Activated T-cell treated with anti-CD3 and anti-CD28 coated beads for 24 hours (primary cell): Measurements from ENCODE around the gene TIMM17B.
A peak's percentile ranks its signal among the peaks of the same experiment; 100 is the strongest.
"Not testable (repeated sequence)": the region's sequence is repeated elsewhere in the genome, so short reads cannot be mapped to it uniquely, and the experiment has no call there.

Source experiments
- DNase-seq: peaks from one replicate; pipeline ENCODE4 v3.0.0-alpha.2; 2020; ENCODE audit warnings: low read depth

Gene TIMM17B

DNA sequence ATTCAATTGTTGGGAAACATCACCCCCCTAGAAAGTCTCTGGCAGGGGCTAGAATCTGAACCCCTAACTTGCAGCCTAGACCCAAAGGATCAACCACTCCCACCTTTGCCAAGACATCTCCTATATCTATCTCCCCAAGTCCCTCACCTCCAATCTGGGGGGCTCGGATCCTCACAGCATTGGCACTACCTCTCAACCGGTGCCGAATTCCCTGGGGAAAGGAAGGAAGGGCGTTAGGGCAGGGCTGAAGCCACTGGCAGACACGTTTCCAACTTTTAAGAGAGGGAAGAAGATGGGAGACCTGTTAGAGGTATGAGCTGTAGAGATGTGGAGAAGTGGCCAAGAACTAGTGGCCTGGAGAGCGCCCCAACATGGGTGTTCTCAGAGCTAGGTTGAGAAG is 2.7 kb downstream of the TIMM17B start:
- DNase-seq = no peak

DNA sequence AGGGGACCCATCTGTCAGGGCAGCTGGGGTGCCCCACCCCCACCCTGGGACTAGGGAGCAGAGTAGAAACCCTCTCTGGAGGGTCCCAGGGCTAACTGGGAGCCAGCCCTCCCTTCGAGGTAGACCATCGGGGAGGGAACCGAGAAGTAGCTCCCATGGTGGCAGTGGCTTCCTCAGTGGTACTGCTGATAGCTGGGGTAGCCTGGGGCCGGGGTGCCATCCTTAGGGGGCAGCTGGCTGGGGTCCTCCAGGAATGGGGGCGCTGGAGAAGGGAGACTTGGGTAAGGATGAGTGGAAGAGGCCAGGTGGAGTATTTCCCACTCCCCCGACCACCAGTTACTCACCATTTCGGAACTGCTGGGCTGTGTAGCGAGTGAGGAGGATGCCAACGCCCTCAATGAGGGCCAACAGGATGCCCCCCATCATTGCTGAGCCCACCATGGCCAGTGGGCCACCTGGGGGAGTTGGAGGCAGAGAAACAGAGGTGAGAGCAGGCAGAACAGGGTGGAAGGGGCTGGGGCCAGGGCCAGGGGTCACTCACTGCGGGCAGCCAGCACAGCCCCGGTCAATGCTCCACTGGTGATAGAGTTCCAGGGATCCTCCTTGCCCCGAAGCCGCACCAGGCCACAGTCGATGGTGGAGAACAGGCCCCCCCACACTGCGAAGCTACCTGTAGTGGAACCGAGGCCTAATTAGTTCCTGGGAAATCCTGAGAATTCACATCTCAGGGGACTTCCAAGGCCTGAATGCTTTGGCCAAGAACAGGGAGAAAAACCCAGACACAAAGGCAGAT is 3.8 kb downstream of the TIMM17B start:
- DNase-seq = no peak

DNA sequence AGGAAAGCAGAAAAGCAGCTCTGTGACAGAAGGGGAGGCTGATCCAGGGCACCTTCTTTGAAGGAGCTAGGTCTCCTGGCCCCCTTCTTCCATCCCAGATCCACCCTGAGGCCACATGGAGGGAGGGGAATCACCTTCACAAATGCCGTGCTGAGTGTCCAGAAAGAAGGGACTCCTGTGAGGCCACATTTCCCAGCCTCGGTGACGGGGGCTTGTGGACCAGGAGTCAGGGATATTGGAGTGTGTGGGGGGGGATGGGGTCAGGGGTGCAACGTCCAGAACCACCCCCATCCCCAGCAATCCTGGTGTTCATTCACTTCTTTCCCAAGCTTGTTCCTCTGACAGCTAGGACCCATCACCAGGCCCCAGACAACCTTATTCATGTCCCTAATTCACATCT is 4.7 kb downstream of the TIMM17B start:
- DNase-seq = no peak

DNA sequence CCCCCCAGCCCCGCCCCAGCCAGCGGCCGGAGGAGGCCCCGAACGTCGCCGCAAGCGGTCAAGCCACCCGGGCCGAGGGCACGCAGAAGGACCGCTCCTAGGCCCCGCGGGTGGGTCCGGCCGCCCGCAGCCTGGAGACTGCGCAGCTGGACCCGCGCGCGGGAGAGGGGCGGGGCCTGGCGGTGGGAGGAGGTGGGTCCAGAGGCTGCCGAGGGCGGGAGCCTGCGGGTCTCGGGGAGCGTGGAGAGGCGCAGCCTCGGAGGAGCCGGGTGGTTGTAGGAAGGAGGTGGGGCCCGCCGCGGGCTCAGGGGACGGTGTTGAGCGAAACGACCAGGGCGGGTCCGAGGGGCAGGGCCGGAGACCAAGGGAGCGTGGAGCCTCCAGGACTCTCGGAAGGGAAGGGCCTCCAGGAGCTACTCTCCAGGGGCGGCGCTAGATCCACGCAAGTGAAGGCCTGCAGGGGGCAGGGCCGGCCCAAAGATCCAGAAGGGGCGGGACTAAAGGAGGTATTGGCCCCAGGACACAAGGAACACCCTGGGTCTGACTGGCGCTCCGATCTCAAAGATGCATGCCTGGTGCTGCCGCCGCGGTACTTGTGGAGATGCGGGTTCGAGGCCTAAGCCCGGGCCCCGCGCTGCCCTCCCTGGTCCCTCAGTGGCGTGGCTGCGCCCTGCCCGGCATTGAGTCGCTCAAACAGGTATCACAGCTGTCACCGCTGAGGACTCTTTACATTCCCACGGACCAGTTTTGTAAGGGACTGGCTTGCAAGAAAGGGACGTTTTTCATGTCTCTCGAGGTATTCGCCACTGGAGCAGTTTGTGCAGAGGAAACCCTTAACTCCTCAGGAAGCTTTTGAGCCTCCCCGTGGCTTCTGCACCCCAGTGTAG is 5.9 kb downstream of the TIMM17B start:
- peak; percentile 64 for DNase-seq

DNA sequence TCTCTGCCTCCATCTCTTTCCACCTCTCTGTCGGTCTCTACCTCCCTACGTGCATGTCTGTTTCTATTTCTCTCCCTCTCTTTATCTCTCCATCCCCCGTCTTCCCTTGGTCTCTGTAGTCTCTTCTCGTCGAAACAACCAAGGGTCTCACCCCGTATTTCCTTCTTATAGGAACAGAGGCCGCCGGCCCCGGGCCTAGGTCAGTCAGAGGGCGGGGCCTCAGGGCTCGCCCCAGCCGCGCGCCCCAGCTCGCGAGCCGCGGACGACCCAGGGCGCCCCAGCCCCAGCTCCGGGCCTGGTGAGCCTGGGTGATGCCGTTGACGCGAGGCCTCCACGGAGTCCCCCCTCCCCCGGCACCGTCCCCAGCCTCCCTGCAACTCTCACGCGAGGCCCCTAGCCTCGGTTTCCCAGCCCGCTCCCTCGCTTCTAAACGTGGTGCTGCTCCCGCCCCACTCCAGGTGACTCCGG is 6.6 kb downstream of the TIMM17B start:
- DNase-seq = no peak

DNA sequence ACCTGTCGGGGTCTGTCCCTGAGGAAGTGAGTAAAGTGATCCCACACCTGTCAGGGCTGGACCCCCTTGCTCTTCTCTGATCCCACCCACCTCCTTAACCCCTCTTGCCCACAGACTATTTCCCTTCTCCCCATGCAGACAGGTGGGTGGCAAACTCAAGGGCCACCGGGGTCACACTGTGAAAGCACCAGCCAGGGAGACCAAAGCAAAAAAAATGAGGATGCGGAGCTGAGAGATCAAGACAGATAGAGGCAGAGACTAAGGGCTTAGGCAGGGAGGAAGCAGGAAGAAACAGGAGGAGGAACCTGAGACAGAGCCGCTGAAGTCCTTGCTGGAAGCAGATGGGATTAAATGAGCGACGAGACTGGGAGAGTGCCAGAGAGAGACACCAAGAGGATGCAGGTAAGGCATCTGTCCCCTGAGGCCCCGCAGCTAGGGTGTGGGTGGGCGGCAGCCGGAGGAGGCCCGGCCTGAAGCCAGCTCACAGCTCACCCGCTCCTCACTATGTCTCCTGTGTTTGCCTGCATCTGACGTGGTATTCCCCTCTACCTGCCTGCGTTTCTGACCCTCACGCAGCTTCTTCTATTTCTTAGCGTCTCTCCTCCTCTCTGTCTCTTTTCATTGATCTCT is 7.2 kb downstream of the TIMM17B start:
- DNase-seq = no peak

DNA sequence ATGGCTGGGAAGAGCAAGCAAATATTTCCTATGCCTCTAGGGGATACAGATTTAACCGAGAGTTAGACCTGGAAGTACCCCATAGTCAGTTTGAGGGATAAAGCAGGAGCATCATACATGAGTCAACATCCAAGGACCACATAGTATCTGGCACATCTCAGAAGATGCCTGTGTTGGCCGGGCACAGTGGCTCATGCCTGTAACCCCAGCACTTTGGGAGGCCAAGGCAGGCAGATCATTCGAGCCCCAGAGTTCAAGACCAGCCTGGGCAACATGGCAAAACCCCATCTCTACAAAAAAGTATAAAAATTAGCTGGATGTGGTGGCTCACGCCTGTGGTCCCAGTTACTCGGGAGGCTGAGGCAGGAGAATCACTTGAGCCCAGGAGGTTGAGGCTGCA is 11.0 kb downstream of the TIMM17B start:
- not testable (repeated sequence) for DNase-seq

DNA sequence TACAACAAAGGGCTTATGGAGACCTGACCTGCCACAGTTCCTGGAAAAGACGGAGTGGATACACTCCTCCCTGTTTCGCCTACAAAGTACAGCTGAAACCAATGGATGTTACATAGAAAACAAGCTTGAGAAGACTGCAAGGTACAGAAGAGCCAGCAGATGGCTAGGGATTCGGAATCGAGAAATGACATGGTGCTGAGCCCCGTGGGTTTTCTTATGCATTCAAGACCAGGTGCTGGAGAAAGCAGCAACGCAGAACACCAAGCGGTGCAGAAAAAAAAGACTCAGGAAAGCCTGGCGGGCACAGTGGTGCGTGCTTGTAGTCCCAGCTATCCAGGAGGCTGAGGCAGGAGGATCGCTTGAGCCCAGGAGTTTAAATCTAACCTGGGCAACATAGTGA is 13.8 kb downstream of the TIMM17B start:
- DNase-seq = no peak

DNA sequence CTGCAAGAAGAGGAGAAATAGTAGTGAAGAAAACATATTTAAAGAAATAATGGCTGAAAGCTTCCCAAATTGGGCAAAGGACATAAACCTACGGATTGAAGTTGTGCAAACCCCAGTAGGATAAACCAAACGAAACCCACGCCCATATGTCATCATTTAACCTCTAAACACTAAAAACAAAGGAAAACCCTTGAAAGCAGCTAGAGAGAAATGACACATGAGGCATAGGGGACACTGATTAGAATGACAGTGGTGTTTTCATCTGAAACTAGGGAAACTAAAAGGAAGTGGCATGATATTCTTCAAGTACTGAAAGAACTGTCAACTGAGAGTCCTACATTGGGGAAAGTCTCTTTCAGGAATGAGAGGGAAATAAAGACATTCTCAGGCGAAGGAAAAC is 20.6 kb downstream of the TIMM17B start:
- DNase-seq = not testable (repeated sequence)

DNA sequence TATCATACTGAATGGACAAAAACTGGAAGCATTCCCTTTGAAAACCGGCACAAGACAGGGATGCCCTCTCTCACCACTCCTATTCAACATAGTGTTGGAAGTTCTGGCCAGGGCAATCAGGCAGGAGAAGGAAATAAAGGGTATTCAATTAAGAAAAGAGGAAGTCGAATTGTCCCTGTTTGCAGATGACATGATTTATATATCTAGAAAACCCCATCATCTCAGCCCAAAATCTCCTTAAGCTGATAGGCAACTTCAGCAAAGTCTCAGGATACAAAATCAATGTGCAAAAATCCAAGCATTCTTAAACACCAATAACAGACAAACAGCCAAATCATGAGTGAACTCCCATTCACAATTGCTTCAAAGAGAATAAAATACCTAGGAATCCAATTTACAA is 25.6 kb downstream of the TIMM17B start:
- DNase-seq = not testable (repeated sequence)

DNA sequence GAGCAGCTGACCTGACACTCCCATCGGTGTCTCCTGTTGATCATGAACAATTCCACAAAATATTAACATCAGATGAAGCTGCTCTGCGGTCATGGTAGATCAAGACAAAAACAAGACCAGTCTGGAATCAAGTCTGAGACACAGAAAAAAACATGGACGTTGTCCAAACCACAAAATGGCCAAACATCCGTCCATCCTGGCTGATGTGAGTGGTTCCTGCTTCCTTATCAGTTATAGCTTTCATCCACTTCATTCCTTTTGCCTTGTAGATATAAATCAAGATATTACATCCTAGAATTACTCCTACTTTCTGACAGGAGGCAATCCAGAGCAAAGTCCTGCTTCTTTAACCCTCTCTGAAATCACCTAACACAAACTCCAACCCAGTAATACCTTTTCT is 33.4 kb downstream of the TIMM17B start:
- DNase-seq = no peak

DNA sequence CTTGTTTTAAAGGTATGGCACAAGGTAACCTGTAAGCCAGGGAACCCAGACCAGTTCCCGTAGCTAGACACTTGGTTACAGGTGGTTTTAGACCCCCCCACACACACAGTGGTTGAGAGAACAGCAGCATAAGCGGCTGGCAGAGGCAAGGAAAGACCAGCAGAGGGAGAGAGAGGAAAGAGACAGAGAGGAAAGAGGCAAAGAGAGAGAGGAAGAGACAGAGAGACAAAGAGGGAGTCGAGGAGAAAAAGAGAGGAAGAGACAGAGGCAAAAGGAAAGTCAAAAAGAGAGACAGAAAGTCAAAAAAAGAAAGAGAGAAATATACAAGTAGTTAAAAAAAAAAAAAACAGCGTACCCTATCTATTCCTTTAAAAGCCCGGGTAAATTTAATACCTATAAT is 42.7 kb downstream of the TIMM17B start:
- DNase-seq = no peak

DNA sequence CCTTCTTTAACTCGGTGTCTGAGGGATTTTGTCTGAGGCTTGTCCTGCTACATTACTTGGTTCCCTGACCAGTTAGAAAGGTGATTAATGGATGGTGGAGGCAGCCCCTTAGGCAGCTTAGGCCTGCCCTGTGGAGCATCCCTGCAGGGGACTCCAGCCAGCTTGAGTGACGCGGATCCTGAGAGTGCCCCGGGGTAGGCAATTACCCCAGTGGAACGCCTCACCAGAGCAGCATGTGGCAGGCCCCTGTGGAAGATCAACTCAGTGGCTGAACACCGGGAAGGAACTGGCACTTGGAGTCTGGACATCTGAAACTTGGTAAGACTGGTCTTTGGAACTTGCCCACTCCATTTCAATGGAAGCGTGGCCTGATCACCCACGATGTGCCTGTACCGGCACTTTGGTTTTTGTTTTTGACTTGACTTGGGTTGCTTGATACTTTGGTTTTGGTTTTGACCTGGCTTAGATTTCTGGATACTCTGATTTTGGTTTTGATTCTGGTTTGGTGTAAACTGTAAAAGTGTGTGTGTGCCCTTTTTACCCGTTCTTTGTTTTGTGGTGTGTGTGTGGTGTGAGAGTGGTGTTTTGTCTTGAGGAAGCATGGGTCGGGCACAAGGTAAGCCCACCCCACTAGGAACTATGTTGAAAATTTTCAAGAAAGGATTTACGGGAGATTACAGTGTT is 43.3 kb downstream of the TIMM17B start:
- not testable (repeated sequence) for DNase-seq

DNA sequence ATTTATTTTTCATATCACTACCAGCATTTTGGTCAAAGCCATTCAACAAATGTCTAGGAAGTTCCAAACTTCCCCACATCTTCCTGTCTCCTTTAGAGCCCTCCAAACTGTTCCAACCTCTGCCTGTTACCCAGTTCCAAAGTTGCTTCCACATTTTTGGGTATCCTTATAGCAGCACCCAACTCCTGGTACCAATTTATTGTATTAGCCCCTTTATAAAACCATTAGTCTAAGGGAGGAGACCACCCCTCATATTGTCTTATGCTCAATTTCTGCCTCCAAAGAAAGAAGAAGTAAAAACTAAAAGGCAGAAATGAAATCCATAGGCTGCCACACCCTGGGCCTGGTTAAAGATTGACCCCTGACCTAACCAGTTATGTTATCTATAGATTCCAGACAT is 44.1 kb downstream of the TIMM17B start:
- not testable (repeated sequence) for DNase-seq

DNA sequence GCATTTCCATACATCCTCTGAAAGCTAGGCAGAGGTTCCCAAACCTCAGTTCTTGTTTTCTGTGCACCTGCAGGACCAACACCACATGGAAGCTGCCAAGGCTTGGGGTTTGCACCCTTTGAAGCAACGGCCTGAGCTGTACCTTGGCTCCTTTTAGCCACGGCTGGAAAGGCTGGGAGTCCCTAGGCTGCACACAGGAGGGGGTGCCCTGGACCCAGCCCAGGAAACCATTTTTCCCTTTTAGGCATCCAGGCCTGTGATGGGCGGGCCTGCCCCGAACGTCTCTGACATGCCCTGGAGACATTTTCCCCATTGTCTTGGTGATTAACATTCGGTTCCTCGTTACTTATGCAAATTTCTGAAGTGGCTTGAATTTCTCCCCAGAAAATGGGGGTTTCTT is 44.7 kb downstream of the TIMM17B start:
- DNase-seq = no peak

DNA sequence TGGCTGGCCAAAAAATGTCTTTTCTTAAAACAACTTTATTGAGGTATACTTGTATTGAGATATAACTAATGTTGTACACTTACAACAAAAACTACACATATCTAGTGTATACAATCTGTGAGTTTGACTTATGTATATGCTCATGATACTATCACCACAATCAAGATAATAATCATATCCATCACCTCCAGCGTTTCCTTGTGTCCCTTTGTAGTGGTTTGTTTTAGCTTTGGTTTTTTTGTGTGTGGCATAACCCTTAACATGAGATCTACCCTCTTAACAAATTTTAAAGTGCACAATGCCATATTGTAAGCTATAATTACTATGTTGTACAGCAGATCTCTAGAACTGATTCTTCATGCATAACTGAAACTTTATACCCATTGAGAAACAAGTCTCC is 48.7 kb downstream of the TIMM17B start:
- no peak for DNase-seq
